HG03025 (cell line): ENCODE results near the gene SUPT6H.
"Not testable (repeated sequence)": the region's sequence is repeated elsewhere in the genome, so short reads cannot be mapped to it uniquely, and the experiment has no call there.

Source experiments
- ATAC-seq: cut with Tn5 transposase; IDR thresholded peaks from one replicate; pipeline ENCODE4 v1.9.1; 2021; ENCODE audit warnings: mild to moderate bottlenecking, moderate library complexity; ENCODE audit not compliant: unreplicated experiment, low FRiP score

The SUPT6H gene

DNA sequence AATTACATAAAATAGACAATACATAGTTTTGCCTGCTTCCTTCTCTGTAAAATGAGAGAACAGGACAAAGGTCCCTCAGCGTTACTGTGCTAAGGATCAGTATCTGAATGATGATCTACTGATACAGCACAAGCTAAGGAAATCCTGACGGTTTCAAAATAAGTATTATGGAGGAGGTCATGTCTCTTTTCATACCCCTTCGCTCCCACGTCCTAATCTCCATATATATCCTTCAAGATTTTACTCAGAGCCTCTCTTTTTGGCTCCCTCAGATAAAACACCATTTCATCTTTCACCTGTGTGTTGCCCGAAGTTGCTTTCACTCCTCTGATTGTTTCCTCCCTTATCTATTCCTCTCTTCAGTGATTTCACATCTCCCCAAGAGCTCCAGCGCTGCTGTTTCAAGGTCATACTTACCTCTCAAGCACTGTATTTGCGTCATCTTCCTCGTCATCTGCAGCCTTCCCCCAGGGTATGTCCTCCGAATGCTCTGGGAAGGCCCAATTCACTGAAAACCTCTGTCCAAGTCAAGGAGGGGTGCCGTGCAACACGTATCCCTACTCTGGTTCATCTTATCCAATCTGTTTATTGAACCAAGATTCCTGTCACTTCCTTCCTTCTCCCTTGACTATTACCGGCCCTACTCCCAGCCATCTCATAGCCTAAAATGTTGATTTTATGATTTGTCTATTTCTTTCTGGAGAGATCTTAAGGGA is 15.8 kb upstream of the SUPT6H start:
- no peak for ATAC-seq

DNA sequence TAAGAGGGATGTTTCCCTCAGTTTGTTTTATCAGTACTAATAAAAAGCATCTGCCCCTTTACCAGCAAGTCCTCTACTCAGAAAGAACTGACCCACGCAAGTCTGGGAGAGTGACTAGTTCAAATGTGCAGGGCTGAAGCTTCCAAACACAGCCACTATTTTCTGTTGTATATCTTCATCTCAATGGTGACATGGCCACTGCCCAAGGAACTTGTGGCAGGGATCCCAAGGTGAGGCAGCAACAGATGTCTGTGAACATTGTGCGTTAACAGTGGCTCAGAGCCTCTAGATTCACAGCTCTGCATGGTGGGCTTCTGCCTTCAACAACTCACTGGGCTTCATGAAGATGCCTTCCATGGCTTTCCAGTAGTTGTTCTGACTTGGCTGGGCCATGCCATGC is 13.3 kb upstream of the SUPT6H start:
- no peak for ATAC-seq

GRCh38 chr17:28655160-28655559 is 6.8 kb upstream of the SUPT6H start:
- ATAC-seq = no peak

- no peak for ATAC-seq
These were observed 4.2 kb upstream of the SUPT6H start for GRCh38 chr17:28657756-28658155.

GRCh38 chr17:28658342-28658741 is 3.7 kb upstream of the SUPT6H start:
- ATAC-seq = not testable (repeated sequence)

DNA sequence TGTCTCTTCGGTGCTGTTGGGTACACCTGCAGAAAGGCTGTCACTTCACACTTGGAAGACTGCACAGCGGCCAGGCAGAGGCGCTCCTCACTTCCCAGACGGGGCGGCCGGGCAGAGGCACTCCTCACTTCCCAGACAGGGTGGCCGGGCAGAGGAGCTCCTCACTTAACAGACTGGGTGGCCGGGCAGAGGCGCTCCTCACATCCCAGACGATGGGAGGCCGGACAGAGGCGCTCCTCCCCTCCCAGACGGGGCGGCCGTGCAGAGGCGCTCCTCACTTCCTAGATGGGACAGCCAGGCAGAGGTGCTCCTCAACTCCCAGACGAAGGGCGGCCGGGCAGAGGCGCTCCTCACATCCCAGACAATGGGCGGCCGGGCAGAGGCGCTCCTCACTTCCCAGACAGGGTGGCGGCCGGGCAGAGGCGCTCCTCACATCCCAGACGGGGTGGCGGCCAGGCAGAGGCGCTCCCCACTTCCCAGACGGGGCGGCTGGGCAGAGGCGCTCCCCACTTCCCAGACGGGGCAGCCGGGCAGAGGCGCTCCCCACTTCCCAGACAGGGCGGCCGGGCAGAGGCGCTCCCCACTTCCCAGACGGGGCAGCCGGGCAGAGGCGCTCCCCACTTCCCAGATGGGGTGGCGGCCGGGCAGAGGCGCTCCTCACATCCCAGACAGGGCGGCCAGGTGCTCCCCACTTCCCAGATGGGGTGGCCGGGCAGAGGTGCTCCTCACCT is 3.1 kb upstream of the SUPT6H start:
- not testable (repeated sequence) for ATAC-seq

- ATAC-seq = not testable (repeated sequence)
These were observed 2.5 kb upstream of the SUPT6H start for GRCh38 chr17:28659497-28659881.

DNA sequence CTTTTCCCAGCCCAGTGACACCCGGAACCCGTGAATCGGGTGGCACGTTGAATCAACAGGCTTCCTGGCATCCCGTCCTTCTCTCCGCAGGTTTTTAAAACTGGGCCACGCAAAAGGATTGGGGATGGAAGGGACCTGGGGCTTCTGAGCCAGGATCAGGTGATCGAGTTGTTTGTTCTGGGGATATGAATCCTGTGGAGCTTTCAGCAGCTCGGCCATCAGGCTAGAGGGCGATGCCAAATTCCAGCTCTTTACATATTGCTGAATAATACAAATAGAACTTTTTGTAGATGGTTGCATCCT is 473 bp downstream of the SUPT6H start:
- no peak for ATAC-seq

- no peak for ATAC-seq
These were observed 1.7 kb downstream of the SUPT6H start for GRCh38 chr17:28663723-28664122.

GRCh38 chr17:28665994-28666393 is 4.0 kb downstream of the SUPT6H start:
- no peak for ATAC-seq

- ATAC-seq = no peak
These were observed 5.9 kb downstream of the SUPT6H start for GRCh38 chr17:28667870-28668269.

DNA sequence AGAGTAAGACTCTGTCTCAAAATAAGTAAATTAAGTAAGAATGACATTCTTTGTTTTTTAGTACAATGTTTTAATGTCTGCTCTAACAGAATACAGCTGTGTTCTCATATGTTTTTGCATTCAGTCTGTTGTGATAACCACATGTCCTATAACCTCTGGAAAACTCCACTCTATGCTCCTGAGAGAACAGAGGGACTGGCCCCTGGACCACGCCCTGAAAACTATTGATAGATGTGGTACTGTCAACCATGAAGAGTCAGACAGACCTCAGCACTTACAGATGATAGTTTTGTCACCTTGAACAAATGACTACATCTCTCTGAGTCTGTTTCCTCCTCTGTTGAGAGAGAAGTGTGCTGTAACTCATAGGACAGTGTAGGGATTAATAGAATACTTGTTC is 7.9 kb downstream of the SUPT6H start:
- no peak for ATAC-seq

- no peak for ATAC-seq
These were observed 13.5 kb downstream of the SUPT6H start for GRCh38 chr17:28675490-28675889.

GRCh38 chr17:28675980-28676379 is 14.0 kb downstream of the SUPT6H start:
- ATAC-seq = no peak

- no peak for ATAC-seq
These were observed 20.6 kb downstream of the SUPT6H start for GRCh38 chr17:28682655-28683054.

DNA sequence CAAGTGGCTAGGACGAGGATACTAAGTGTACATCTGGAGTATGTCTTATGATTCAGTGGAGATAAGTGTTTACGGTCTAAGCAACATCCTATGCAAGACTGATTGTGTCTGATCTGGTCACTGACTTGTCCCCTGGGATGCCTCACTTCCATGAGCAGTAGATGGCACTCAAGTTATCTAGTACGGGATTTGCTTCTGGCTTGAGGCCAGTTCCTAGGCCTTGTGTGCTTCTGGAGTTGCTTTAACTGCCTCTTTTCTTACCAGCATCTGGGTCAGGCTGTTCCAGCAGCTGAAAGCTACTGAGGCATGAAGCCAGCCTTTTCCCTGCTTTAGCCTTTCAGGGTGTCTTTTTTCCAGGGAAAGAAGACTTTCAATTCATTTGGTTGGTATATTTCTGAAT is 23.0 kb downstream of the SUPT6H start:
- ATAC-seq = no peak

DNA sequence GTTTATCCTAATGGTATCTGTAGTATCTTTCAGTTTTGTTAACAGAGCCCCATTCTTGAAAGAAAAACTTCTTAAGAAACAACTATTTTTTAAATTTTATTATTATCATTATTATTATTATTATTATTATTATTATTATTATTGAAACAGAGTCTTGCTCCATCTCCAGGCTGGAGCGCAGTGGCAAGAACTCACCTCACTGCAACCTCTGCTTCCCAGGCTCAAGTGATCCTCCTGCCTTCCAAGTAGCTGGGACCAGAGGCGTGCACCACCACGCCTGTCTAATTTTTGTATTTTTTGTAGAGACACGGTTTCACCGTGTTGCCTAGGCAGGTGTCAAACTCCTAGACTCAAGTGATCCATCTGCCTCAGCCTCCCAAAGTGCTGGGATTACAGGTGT is 23.4 kb downstream of the SUPT6H start:
- no peak for ATAC-seq

- no peak for ATAC-seq
These were observed 24.3 kb downstream of the SUPT6H start for GRCh38 chr17:28686296-28686695.

DNA sequence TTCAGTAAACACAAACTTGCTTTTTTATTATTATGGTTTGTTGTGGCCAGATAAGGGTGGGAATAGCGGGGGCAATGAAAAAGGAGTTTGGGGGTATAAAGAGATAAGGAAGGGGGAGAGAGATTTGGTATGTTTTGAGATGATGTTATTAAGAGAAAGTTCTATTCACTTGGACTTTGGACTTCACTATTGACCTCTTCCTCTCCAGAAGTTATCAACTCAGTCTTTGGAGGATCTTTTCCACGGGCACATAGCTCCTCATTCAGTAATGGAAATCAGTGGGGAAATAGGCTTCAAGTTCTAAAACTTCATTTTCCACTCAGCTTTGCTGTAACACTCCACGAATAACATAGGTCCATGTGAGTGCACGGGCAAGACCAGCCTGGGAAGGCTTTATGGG is 26.5 kb downstream of the SUPT6H start:
- ATAC-seq = no peak

GRCh38 chr17:28689011-28689410 is 27.0 kb downstream of the SUPT6H start:
- no peak for ATAC-seq

DNA sequence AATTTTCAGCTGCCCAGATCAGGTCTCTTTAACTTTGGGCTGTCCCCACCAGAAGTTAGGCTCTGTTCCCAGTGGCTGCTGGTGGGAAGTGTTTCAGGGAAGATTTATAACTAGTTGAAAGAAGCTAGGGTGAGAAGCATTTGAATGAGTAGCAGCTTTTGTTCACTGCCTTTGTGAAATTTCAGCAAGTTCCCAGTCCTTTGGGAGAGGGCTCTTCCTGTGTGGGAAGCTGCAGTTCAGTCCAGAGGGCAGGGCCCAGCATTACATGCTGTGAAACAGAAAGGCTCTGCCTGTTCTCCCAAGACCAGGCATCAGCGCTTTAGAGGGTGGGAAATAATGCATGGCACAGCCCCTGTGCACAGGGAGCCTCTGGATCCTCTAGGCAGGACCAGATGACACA is 31.9 kb downstream of the SUPT6H start:
- no peak for ATAC-seq

DNA sequence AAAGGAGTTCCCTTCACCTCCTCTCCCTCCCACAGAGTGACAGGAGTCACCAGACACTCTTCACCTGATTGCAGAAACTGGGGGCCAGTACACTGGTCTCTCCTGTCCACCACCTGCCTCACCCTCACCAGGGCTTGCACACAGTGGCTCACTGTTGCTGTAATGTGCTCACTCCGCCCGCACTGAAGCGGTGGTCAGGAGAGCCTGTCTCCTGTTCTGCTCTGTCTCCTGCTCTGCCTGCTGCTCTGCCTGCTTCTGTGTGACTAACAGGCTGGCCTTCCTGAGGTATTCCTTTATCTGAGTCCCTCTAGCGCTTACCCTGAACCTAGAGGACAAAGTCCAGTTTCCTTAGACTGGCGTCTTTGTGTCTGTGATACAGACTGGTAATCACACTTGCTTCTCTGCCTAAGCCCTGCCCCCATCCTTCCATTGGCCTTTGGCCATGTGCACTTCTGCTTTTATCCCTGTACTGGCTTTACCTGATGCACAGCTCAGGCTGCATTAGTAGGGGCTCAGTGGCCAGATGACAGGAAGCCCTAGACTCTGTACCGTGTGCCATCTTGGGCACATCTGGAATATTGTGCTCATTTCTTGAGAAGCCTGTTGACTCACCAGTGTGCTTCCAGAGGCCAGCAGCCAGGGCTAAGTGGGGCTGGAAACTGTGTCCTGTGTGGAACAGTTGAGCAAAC is 36.4 kb downstream of the SUPT6H start:
- no peak for ATAC-seq
